Neural cell (in vitro differentiated cells): Measurements from ENCODE around the gene UBL4B. TPM values are rescaled to one million over a fixed set of nuclear protein-coding genes. Genes with fewer than 3 reads are reported as not detected.

ENCODE experiments used
- H2AFZ ChIP-seq: fragments of 200-600, 300-800 bp; sonication (generic), shearing (Covaris generic); 2 replicates; pipeline ENCODE4 v1.6.0; 2014; ENCODE audit warnings: low read depth, mild to moderate bottlenecking, antibody characterized with exemption, low read length, moderate library complexity
- H3F3A ChIP-seq: fragments of 200-600 bp; shearing (Covaris generic); 2 replicates; pipeline ENCODE4 v1.6.1; 2016; ENCODE audit warnings: mild to moderate bottlenecking, moderate library complexity, mixed read lengths, antibody characterized with exemption, low read length; ENCODE audit not compliant: insufficient read depth, poor library complexity, severe bottlenecking
- H3K27ac ChIP-seq: fragments of 200-600, 300-800 bp; sonication (generic), shearing (Covaris generic); 2 replicates; pipeline ENCODE4 v1.5.1; 2014; ENCODE audit warnings: mild to moderate bottlenecking, low read length, moderate library complexity
- H3K27me3 ChIP-seq: fragments of 300-800, 200-600 bp; sonication (generic), shearing (Covaris generic); 2 replicates; pipeline ENCODE4 v1.6.0; 2014; ENCODE audit warnings: mild to moderate bottlenecking, low read depth, low read length, moderate library complexity; ENCODE audit not compliant: insufficient read depth
- H3K36me3 ChIP-seq: fragments of 300-800, 200-600 bp; sonication (generic), shearing (Covaris generic); 2 replicates; pipeline ENCODE4 v1.5.1; 2014; ENCODE audit warnings: mild to moderate bottlenecking, antibody characterized with exemption, low read length, moderate library complexity; ENCODE audit not compliant: insufficient read depth
- H3K4me2 ChIP-seq: fragments of 300-800, 200-600 bp; sonication (generic), shearing (Covaris generic); 2 replicates; pipeline ENCODE4 v1.6.0; 2014; ENCODE audit warnings: mild to moderate bottlenecking, low read length
- H3K4me3 ChIP-seq: fragments of 300-800, 200-600 bp; sonication (generic), shearing (Covaris generic); 2 replicates; pipeline ENCODE4 v1.5.1; 2014; ENCODE audit warnings: mild to moderate bottlenecking, low read length, moderate library complexity
- H3K79me2 ChIP-seq: fragments of 200-600 bp; shearing (Covaris generic); replicated peaks from 2 replicates; pipeline ENCODE4 v1.6.0; 2014; ENCODE audit warnings: mild to moderate bottlenecking, low read length, moderate library complexity; ENCODE audit not compliant: insufficient read depth
- H3K9ac ChIP-seq: fragments of 300-800, 200-600 bp; sonication (generic), shearing (Covaris generic); 2 replicates; pipeline ENCODE4 v1.6.1; 2016; ENCODE audit warnings: mild to moderate bottlenecking, low read length, mixed read lengths
- H3K9me2 ChIP-seq: fragments of 200-600 bp; shearing (Covaris generic); 2 replicates; pipeline ENCODE4 v1.6.1; 2016; ENCODE audit warnings: mild to moderate bottlenecking, low read length, mixed read lengths; ENCODE audit not compliant: insufficient read depth
- H3K9me3 ChIP-seq: fragments of 200-600, 300-800 bp; sonication (generic), shearing (Covaris generic); 2 replicates; pipeline ENCODE4 v1.6.1; 2016; ENCODE audit warnings: mild to moderate bottlenecking, mixed run types, low read length, moderate library complexity, mixed read lengths
- H4K20me1 ChIP-seq: fragments of 200-600 bp; shearing (Covaris generic); 2 replicates; pipeline ENCODE4 v1.6.1; 2016; ENCODE audit warnings: mild to moderate bottlenecking, mixed run types; ENCODE audit not compliant: insufficient read depth
- CTCF ChIP-seq: fragments of 450-650 bp; IDR thresholded peaks from 2 replicates; pipeline ENCODE4 v1.5.1; 2014; ENCODE audit warnings: antibody characterized with exemption, mild to moderate bottlenecking, moderate library complexity; ENCODE audit not compliant: poor library complexity, severe bottlenecking
- EP300 ChIP-seq: fragments of 450-650 bp; conservative IDR thresholded peaks from 2 replicates; pipeline ENCODE4 v1.6.1; 2014; ENCODE audit warnings: antibody characterized with exemption, mild to moderate bottlenecking, moderate library complexity; ENCODE audit not compliant: poor library complexity, severe bottlenecking
- EZH2 ChIP-seq: fragments of 200-600, 300-800 bp; shearing (Covaris generic), sonication (generic); IDR thresholded peaks from 2 replicates; pipeline ENCODE4 v1.6.1; 2014; ENCODE audit warnings: antibody characterized with exemption, low read length, borderline replicate concordance, mild to moderate bottlenecking; ENCODE audit not compliant: insufficient read depth, poor library complexity, severe bottlenecking
- MXI1 ChIP-seq: fragments of 450-650 bp; conservative IDR thresholded peaks from 2 replicates; pipeline ENCODE4 v1.6.1; 2014; ENCODE audit warnings: antibody characterized with exemption, mild to moderate bottlenecking; ENCODE audit not compliant: poor library complexity, severe bottlenecking
- POLR2AphosphoS5 ChIP-seq: IDR thresholded peaks from 2 replicates; pipeline ENCODE4 v1.6.1; 2012
- RAD21 ChIP-seq: fragments of 450-650 bp; conservative IDR thresholded peaks from 2 replicates; pipeline ENCODE4 v1.6.1; 2014; ENCODE audit warnings: antibody characterized with exemption, mild to moderate bottlenecking, moderate library complexity
- REST ChIP-seq: IDR thresholded peaks from 2 replicates; pipeline ENCODE4 v1.6.1; 2012; ENCODE audit warnings: borderline replicate concordance
- SMC3 ChIP-seq: fragments of 450-650 bp; conservative IDR thresholded peaks from 2 replicates; pipeline ENCODE4 v1.6.1; 2014; ENCODE audit warnings: antibody characterized with exemption, mild to moderate bottlenecking, moderate library complexity; ENCODE audit not compliant: poor library complexity
- TAF1 ChIP-seq: IDR thresholded peaks from 2 replicates; pipeline ENCODE4 v1.6.1; 2012; ENCODE audit warnings: low read depth
- polyA plus RNA-seq: library from polyadenylated mRNA; depleted of rRNA; stranded (reverse); fragments of >200 nt; gene quantifications from 2 replicates; pipeline ENCODE4 v1.2.3, GENCODE V29; 2014

Gene UBL4B
- polyA plus RNA-seq, 1 donor from 2014 or later, result not detected

DNA sequence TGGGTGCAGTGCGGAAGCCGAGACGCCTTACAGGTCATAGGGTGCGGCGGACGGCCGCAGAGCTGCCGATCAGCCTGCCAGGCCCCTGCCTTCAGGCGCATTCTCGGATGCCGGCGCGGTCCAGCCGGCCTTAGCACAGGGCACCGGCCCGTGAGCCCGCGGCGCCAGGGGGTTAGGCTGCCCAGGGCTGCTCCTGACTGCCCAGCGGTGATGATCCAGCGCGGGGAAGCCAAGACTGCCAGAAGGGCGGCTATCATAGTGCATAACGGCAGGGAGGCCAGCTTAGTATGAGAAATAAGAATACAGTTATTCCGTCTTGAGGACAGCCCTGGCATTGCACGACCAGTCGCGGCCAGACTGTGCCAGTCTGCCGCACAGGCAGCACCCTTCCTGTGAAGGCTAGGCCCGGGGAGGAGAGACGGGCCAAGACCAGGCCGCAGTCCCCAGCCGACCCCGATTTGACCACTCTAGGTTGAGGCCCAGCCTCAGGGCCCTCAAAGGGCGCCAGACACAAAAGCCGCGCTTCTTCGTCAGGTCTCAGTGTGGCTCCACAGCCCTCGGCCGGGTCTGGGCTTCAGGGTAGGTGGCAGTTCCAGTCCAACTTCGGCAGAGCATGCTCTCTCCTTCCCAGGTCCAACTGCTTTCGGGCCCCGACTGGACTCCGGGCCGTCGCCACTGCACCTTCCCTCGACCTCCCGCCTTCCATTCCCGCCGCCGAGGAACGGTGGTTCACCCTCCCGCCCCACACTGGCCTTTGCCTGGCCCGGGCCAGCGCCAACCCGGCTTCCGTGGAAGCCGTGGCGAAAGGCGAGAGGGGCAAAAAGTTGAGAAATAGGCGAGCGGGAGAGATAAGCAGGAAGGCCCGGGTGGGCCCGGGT lies 42.6 kb upstream of the UBL4B start:
- peak; percentile 55 for TF ChIP-seq EZH2
- no peak for TF ChIP-seq TAF1
- Histone ChIP-seq H3K4me2 (no peak overlapping the region), H3K9ac (no peak overlapping the region), H3K79me2 (no peaks in the 10 kb centered on the region), H3F3A (no peaks in the 10 kb centered on the region), H3K9me2 (no peaks in the 10 kb centered on the region), H3K4me3 (no peak overlapping the region), H3K36me3 (no peaks in the 10 kb centered on the region), H3K27me3 (peaks cover 91% of the 10 kb centered on the region), H3K27ac (no peak overlapping the region), H4K20me1 (no peaks in the 10 kb centered on the region), H2AFZ (no peak overlapping the region), H3K9me3 (no peaks in the 10 kb centered on the region)

DNA sequence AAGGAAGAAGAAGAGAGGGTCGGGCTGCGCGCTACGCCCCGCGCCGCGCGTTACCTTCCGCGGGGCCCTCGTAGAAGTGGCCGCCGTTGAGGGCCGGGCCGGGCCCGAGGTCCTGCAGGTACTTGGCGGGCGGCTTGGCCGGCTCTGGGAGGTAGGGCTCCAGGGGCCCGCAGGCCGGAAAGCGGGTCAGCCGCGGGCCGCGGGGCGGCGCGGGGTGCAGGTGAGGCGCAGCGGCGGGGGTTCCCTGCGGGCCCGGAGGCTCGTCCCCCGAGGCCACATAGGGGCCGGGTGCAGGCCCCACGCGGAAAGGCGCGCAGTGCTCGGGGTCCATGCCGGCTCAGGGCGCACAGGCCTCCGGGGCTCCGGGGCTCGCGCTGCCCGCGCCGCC lies 42.0 kb upstream of the UBL4B start:
- TF ChIP-seq EZH2 (no peak), EP300 (no peak), POLR2AphosphoS5 (no peak)
- no peaks in the 10 kb centered on the region for H3F3A ChIP-seq
- H3K27ac ChIP-seq, result no peak overlapping the region
- peaks cover 94% of the 10 kb centered on the region for H3K27me3 ChIP-seq
- H3K4me2 ChIP-seq, result no peak overlapping the region
- H3K9ac ChIP-seq, result no peak overlapping the region
- H3K36me3 ChIP-seq, result no peaks in the 10 kb centered on the region
- H4K20me1 ChIP-seq, result no peaks in the 10 kb centered on the region
- H2AFZ ChIP-seq, result no peak overlapping the region
- H3K4me3 ChIP-seq, result no peak overlapping the region
- no peaks in the 10 kb centered on the region for H3K9me3 ChIP-seq
- H3K79me2 ChIP-seq, result no peaks in the 10 kb centered on the region
- H3K9me2 ChIP-seq, result no peaks in the 10 kb centered on the region

DNA sequence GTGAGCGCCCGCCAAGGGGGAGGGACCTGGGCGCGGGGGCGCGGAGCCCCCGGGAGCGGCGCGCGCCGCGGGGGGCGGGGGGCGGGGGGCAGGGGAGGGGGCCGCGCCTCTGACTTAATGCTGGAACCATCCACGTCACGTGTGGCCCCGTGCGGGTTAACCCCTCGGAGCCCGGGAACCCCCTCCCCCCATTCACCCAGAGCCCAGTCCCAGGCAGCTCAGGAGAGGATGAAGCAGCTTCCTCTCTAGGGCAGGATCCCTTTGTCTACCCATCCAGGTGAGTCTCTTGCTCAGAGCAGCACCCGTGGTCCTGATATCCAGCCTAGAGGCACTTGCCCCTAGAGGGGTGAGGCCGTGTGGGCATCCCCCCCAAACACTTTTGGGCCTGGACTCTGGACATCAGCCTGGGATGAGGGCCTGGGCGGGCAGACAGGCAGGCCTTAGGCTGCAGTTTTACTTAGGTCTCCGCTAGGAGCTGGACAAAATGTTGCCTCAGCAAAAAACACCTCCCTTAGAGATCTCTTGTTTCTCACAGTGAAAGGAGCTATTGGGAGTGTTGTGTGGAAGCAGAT lies 41.5 kb upstream of the UBL4B start, which contains the start of gene ALX3:
ALX3 (minus strand) TSS at position 2 of the 572 bp plus-strand sequence. CDS start 60 bp downstream, outside the sequence.
- Histone ChIP-seq H3K9ac (no peak within 1 kb of the TSS), H3K9me2 (no peaks in the 10 kb centered on the region), H3K36me3 (no peaks in the 10 kb centered on the region), H3K27ac (no peak within 1 kb of the TSS), H3K27me3 (peaks cover 90% of the 10 kb centered on the region), H4K20me1 (no peaks in the 10 kb centered on the region), H3K4me2 (no peak within 1 kb of the TSS), H3F3A (no peaks in the 10 kb centered on the region), H2AFZ (no peak within 1 kb of the TSS), H3K4me3 (no peak within 1 kb of the TSS), H3K9me3 (no peaks in the 10 kb centered on the region), H3K79me2 (no peaks in the 10 kb centered on the region)
- TF ChIP-seq EP300 (no peak), POLR2AphosphoS5 (peak; percentile 3), SMC3 (no peak)

- TF ChIP-seq EZH2, result no peak
- no peak for TF ChIP-seq POLR2AphosphoS5
- TF ChIP-seq CTCF, result no peak
- no peak for TF ChIP-seq MXI1
- TF ChIP-seq REST, result no peak
- TF ChIP-seq TAF1, result no peak
- TF ChIP-seq EP300, result no peak
- TF ChIP-seq RAD21, result no peak
- no peak for TF ChIP-seq SMC3
- no peaks in the 10 kb centered on the region for H3K36me3 ChIP-seq
- peaks cover 64% of the 10 kb centered on the region for H3K27me3 ChIP-seq
These were observed 38.1 kb upstream of the UBL4B start for GRCh38 chr1:110074166-110074565.

More at GRCh38 chr1:110074166-110074565, 38.1 kb upstream of the UBL4B start:
- Histone ChIP-seq H3K9ac (no peak overlapping the region), H3K79me2 (no peaks in the 10 kb centered on the region), H3K9me2 (no peaks in the 10 kb centered on the region), H3F3A (no peaks in the 10 kb centered on the region), H4K20me1 (no peaks in the 10 kb centered on the region), H2AFZ (no peak overlapping the region), H3K9me3 (no peaks in the 10 kb centered on the region), H3K4me3 (no peak overlapping the region), H3K27ac (no peak overlapping the region), H3K4me2 (no peak overlapping the region)
